Right atrium auricular region (tissue), 2 donors: Measurements from ENCODE around the gene PGBD5. TPM values are rescaled to one million over a fixed set of nuclear protein-coding genes. Genes with fewer than 3 reads are reported as not detected.

Experiments used
- DNase-seq: peaks from one replicate; pipeline ENCODE4 v3.0.0-alpha.2; 2019; ENCODE audit warnings: low spot score
- H3K27ac ChIP-seq, 2 donors: fragments of 200-600 bp; sonication (generic); 1 replicate in 1 of 2; 2 replicates in 1 of 2; pipeline ENCODE4 v1.5.1; 2016 to 2019
- H3K27me3 ChIP-seq, 2 donors: fragments of 200-600 bp; sonication (generic); one replicate each; pipeline versions ENCODE4 v1.5.1 to v1.6.0; 2017 to 2019
- H3K36me3 ChIP-seq: fragments of 200-600 bp; sonication (generic); one replicate; pipeline ENCODE4 v1.5.1; 2016
- H3K4me1 ChIP-seq, 2 donors: fragments of 200-600 bp; sonication (generic); one replicate each; pipeline versions ENCODE4 v1.5.1 to v1.6.0; 2017 to 2019
- H3K4me3 ChIP-seq, 2 donors: fragments of 200-600 bp; sonication (generic); 1 replicate in 1 of 2; 2 replicates in 1 of 2; pipeline ENCODE4 v1.5.1; 2017 to 2019; ENCODE audit warnings: mild to moderate bottlenecking in 1 of 2, moderate library complexity in 1 of 2
- H3K9me3 ChIP-seq, 2 donors: fragments of 200-600 bp; sonication (generic); one replicate each; pipeline ENCODE4 v1.5.1; 2019
- total RNA-seq, 2 donors: library from RNA; depleted of rRNA; stranded (reverse); fragments of >200 nt; gene quantifications; one replicate each; pipeline ENCODE4 v1.1.0, GENCODE V29; 2016
- TF ChIP-seq, protein P1 (sequence below), 2 donors: fragments of 200-600 bp; sonication (generic); IDR thresholded peaks; one replicate each; pipeline ENCODE4 v1.5.1; 2019; ENCODE audit warnings: antibody characterized with exemption in 2 of 2

The PGBD5 gene
- total RNA-seq, 2 donors from 2014 or later = 13.2 to 18.5 TPM

DNA sequence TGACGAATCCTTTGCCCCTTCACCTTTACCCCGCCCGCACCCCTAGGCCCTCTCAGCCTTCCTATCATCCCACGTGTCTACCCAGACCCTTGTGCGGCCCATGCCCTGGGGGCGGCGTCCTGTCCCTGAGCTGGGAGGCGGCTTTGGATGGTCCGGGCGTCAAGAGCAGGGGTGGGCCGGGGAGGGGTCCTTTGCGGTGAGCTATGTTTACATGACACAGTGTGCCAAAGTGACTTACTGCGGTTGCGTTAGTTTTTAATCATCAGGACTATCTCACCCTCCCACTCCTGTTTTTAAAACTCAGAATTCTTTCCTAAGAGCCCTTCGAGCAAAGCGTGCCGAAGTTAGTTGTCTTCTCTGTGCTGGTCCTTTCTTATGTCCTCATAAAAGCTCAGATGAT, 144.6 kb downstream of the PGBD5 start:
- DNase-seq = no peak
- TF ChIP-seq, protein P1, sequence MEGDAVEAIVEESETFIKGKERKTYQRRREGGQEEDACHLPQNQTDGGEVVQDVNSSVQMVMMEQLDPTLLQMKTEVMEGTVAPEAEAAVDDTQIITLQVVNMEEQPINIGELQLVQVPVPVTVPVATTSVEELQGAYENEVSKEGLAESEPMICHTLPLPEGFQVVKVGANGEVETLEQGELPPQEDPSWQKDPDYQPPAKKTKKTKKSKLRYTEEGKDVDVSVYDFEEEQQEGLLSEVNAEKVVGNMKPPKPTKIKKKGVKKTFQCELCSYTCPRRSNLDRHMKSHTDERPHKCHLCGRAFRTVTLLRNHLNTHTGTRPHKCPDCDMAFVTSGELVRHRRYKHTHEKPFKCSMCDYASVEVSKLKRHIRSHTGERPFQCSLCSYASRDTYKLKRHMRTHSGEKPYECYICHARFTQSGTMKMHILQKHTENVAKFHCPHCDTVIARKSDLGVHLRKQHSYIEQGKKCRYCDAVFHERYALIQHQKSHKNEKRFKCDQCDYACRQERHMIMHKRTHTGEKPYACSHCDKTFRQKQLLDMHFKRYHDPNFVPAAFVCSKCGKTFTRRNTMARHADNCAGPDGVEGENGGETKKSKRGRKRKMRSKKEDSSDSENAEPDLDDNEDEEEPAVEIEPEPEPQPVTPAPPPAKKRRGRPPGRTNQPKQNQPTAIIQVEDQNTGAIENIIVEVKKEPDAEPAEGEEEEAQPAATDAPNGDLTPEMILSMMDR (IDR thresholded peaks at IDR 0.05) = no peak
- Histone ChIP-seq H3K4me3 (no peak overlapping the region), H3K4me1 (peaks cover 0 to 5% of the 10 kb centered on the region in 2 donors), H3K27ac (no peak overlapping the region), H3K36me3 (peaks cover 26% of the 10 kb centered on the region), H3K27me3 (no peaks in the 10 kb centered on the region), H3K9me3 (no peaks in the 10 kb centered on the region)

DNA sequence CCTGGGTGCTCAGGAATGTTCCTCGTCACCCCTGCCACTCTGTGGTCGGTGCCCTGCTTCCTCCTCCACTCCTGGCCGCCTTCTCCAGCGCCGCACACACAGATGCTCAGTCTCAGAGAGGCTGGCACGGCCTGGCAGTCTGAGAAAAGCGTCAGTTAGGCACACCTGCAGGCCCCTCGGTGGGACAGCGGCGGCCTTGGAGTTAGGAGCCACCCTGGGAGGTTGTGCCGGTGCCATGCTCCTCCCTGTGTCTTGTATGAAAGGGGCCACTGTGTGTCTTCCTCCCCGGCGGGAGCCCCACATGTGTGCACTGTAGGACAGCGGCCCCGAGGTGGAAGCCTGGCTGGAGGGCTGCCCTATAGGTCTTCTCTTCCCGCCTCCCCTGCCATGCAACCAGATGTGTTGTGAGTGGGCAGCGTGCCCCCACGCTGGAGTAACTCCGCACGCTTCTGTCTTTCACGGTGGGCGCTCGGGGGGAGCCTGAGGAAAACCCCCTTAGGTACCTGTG, 145.2 kb downstream of the PGBD5 start:
- no peak for DNase-seq
- H3K9me3 ChIP-seq = no peaks in the 10 kb centered on the region
- H3K27me3 ChIP-seq = no peaks in the 10 kb centered on the region
- H3K36me3 ChIP-seq = peaks cover 32% of the 10 kb centered on the region
- H3K4me3 ChIP-seq = no peak overlapping the region
- peaks cover 0 to 5% of the 10 kb centered on the region in 2 donors for H3K4me1 ChIP-seq
- TF ChIP-seq, protein P1 (IDR thresholded peaks at IDR 0.05) = no peak
- no peak overlapping the region for H3K27ac ChIP-seq

DNA sequence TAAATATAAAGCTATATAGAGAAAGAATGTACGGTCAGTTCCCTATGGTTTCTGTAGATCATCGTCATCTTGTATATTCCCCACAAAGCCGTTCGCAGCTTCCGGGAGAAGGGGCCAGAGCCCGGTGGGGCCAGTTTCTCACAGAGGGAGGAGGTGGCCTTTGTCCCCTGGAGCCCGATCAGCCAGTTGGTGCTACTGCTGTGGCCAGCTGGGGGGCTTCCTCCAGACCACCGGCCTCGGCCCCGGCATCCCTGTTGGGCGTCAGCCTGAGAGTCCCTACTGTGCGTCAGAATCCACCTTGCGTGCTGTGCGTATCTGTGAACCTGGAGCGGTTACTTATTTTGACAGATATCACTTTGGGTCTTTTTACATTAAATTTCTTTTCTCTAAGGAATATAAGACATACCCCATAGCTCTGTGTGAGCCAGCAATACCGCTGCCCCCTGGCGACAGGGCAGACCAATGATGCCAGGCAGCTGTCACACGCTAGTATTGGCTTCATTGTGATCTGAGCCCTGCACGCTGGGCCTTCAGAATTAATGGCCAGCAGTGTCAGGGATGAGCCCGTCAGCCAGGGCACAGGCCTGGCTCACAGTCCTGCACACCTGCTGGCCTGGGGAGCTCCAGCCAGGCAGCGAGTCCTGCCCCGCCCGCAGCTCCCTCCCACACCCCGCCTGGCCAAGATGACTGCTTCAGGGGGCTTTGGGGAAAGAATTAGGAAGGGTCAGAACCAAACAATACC, 145.9 kb downstream of the PGBD5 start:
- TF ChIP-seq, protein P1 (IDR thresholded peaks at IDR 0.05) = no peak
- no peak overlapping the region for H3K27ac ChIP-seq
- no peak overlapping the region for H3K4me3 ChIP-seq
- H3K9me3 ChIP-seq = no peaks in the 10 kb centered on the region
- no peak for DNase-seq
- H3K4me1 ChIP-seq = peaks cover 0 to 5% of the 10 kb centered on the region in 2 donors
- peaks cover 37% of the 10 kb centered on the region for H3K36me3 ChIP-seq
- H3K27me3 ChIP-seq = no peaks in the 10 kb centered on the region

DNA sequence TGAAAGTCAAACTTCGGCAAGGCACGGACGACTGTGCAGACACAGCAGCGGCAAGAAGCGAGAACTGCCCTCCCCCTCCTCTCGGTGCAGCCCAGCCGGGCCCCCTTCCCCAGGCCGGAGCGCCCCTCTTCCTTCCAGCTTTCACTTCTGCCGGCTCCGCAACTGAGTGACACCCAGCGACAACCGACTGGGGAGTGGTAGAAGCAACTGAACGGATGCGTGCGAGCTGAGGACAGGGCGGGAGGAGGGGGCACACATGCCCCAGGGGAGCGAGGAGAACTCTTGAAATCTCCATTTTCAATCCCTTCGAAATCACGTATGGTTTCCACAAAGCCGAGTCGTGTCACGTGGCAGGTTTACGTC, 146.6 kb downstream of the PGBD5 start:
- DNase-seq = no peak
- H3K9me3 ChIP-seq = no peaks in the 10 kb centered on the region
- H3K27me3 ChIP-seq = no peaks in the 10 kb centered on the region
- H3K27ac ChIP-seq = no peak overlapping the region
- TF ChIP-seq, protein P1 (IDR thresholded peaks at IDR 0.05) = no peak
- H3K4me1 ChIP-seq = peaks cover 0 to 5% of the 10 kb centered on the region in 2 donors
- peaks cover 43% of the 10 kb centered on the region for H3K36me3 ChIP-seq
- no peak overlapping the region for H3K4me3 ChIP-seq

DNA sequence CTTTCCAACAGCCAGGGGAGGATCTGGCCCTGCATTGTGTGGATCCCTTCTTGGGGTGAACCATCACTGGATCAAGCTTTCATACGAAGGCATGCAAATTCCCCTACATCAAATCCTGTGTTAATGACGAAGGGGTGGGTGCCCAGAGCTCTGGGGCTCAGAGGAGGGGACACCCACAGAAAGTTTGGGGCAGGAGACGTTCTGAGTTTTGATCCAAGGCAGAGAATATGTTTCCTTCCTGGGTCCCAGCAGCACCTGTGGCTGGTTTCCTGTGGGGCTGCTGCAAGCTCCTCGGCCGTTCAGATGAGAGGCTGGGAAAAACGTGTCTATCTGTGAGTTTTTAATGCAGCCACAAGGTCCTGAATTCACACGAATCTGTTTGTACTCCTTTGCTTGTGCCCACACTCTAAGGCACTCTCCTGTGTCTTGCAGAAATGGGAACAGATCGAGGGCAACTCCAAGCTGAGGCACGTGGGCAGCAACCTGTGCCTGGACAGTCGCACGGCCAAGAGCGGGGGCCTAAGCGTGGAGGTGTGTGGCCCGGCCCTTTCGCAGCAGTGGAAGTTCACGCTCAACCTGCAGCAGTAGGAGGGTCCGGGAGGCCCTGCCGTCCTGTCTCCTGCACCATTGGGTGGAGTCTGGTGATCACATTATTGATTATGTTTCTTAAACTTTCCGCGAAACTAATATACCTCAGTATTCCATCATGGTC, 147.1 kb downstream of the PGBD5 start:
- Histone ChIP-seq H3K9me3 (no peaks in the 10 kb centered on the region), H3K27me3 (no peaks in the 10 kb centered on the region), H3K4me1 (peaks cover 0 to 5% of the 10 kb centered on the region in 2 donors), H3K36me3 (peaks cover 46% of the 10 kb centered on the region), H3K4me3 (no peak overlapping the region), H3K27ac (no peak overlapping the region)
- TF ChIP-seq, protein P1 (IDR thresholded peaks at IDR 0.05) = no peak
- no peak for DNase-seq
